HepG2 (cell line): ENCODE data around the gene THAP10.

Source experiments
- ARNT ChIP-seq: fragments of 450-650 bp; IDR thresholded peaks from 2 replicates; pipeline ENCODE4 v1.6.1; 2017
- NR2C2 ChIP-seq: sonication (generic); formaldehyde crosslinking; IDR thresholded peaks from 2 replicates; pipeline ENCODE4 v1.4.0; 2020; ENCODE audit warnings: missing genetic modification reagents, mild to moderate bottlenecking, moderate library complexity, borderline replicate concordance
- TF ChIP-seq, protein P1 (sequence below): sonication (generic); formaldehyde crosslinking; IDR thresholded peaks from 2 replicates; pipeline ENCODE4 v1.5.0; 2020; ENCODE audit warnings: mild to moderate bottlenecking, missing genetic modification reagents, moderate library complexity
- TF ChIP-seq, protein P2 (sequence below): sonication (generic); formaldehyde crosslinking; IDR thresholded peaks from 2 replicates; pipeline ENCODE4 v1.4.0; 2020; ENCODE audit warnings: missing genetic modification reagents

DNA sequence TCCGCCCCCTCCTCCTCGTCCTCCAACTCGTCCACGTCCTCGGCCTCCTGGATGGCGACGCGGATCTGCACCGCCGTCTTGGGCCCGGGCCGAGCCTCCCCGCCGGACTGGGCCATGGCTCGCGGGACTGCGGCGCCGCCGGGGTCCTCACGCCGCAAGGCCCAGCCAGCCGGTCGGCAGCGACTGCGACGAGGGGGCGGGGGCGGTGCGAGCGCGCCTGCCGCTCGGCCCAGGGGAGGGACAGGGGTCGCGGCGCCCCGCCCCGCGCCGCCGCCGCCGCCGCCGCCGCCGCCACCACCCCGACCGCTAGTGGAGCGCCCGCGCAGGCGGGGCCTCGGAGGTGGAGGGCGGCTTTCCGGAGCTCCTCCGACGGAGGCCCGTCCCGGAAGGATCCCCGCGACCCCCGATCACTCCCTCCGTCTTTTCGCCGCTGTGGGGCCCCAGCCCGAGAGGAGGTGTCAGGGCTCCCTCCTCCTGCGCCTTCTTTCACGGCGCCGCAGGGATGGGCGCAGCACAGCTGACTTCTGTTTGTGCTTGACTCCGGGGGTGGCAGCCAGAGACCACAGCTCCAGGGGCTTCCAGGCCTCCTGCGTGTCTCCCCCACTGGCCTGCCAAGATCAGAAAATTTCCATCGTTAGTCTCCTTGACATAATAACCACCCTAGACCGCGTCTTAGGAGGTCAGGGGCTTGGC lies 38.1 kb downstream of the THAP10 start, which contains the start of gene LARP6:
- no peak for TF ChIP-seq NR2C2 (CRISPR knock-in tag)
- TF ChIP-seq, protein P1, sequence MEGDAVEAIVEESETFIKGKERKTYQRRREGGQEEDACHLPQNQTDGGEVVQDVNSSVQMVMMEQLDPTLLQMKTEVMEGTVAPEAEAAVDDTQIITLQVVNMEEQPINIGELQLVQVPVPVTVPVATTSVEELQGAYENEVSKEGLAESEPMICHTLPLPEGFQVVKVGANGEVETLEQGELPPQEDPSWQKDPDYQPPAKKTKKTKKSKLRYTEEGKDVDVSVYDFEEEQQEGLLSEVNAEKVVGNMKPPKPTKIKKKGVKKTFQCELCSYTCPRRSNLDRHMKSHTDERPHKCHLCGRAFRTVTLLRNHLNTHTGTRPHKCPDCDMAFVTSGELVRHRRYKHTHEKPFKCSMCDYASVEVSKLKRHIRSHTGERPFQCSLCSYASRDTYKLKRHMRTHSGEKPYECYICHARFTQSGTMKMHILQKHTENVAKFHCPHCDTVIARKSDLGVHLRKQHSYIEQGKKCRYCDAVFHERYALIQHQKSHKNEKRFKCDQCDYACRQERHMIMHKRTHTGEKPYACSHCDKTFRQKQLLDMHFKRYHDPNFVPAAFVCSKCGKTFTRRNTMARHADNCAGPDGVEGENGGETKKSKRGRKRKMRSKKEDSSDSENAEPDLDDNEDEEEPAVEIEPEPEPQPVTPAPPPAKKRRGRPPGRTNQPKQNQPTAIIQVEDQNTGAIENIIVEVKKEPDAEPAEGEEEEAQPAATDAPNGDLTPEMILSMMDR (CRISPR knock-in tag): no peak
- TF ChIP-seq ARNT: no peak
- TF ChIP-seq, protein P2, sequence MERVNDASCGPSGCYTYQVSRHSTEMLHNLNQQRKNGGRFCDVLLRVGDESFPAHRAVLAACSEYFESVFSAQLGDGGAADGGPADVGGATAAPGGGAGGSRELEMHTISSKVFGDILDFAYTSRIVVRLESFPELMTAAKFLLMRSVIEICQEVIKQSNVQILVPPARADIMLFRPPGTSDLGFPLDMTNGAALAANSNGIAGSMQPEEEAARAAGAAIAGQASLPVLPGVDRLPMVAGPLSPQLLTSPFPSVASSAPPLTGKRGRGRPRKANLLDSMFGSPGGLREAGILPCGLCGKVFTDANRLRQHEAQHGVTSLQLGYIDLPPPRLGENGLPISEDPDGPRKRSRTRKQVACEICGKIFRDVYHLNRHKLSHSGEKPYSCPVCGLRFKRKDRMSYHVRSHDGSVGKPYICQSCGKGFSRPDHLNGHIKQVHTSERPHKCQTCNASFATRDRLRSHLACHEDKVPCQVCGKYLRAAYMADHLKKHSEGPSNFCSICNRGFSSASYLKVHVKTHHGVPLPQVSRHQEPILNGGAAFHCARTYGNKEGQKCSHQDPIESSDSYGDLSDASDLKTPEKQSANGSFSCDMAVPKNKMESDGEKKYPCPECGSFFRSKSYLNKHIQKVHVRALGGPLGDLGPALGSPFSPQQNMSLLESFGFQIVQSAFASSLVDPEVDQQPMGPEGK (CRISPR knock-in tag): no peak
